GM21723 (cell line): ENCODE measurements around the gene CHD6.
A peak's percentile ranks its signal among the peaks of the same experiment; 100 is the strongest.

Source experiments
- ATAC-seq: cut with Tn5 transposase; IDR thresholded peaks from one replicate; pipeline ENCODE4 v1.9.1; 2021; ENCODE audit warnings: mild to moderate bottlenecking, moderate library complexity; ENCODE audit not compliant: unreplicated experiment

CHD6 gene, protein sequence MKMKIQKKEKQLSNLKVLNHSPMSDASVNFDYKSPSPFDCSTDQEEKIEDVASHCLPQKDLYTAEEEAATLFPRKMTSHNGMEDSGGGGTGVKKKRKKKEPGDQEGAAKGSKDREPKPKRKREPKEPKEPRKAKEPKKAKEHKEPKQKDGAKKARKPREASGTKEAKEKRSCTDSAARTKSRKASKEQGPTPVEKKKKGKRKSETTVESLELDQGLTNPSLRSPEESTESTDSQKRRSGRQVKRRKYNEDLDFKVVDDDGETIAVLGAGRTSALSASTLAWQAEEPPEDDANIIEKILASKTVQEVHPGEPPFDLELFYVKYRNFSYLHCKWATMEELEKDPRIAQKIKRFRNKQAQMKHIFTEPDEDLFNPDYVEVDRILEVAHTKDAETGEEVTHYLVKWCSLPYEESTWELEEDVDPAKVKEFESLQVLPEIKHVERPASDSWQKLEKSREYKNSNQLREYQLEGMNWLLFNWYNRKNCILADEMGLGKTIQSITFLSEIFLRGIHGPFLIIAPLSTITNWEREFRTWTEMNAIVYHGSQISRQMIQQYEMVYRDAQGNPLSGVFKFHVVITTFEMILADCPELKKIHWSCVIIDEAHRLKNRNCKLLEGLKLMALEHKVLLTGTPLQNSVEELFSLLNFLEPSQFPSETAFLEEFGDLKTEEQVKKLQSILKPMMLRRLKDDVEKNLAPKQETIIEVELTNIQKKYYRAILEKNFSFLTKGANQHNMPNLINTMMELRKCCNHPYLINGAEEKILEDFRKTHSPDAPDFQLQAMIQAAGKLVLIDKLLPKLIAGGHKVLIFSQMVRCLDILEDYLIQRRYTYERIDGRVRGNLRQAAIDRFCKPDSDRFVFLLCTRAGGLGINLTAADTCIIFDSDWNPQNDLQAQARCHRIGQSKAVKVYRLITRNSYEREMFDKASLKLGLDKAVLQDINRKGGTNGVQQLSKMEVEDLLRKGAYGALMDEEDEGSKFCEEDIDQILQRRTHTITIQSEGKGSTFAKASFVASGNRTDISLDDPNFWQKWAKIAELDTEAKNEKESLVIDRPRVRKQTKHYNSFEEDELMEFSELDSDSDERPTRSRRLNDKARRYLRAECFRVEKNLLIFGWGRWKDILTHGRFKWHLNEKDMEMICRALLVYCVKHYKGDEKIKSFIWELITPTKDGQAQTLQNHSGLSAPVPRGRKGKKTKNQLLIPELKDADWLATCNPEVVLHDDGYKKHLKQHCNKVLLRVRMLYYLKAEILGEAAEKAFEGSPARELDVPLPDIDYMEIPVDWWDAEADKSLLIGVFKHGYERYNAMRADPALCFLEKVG (N-terminal part only)

DNA sequence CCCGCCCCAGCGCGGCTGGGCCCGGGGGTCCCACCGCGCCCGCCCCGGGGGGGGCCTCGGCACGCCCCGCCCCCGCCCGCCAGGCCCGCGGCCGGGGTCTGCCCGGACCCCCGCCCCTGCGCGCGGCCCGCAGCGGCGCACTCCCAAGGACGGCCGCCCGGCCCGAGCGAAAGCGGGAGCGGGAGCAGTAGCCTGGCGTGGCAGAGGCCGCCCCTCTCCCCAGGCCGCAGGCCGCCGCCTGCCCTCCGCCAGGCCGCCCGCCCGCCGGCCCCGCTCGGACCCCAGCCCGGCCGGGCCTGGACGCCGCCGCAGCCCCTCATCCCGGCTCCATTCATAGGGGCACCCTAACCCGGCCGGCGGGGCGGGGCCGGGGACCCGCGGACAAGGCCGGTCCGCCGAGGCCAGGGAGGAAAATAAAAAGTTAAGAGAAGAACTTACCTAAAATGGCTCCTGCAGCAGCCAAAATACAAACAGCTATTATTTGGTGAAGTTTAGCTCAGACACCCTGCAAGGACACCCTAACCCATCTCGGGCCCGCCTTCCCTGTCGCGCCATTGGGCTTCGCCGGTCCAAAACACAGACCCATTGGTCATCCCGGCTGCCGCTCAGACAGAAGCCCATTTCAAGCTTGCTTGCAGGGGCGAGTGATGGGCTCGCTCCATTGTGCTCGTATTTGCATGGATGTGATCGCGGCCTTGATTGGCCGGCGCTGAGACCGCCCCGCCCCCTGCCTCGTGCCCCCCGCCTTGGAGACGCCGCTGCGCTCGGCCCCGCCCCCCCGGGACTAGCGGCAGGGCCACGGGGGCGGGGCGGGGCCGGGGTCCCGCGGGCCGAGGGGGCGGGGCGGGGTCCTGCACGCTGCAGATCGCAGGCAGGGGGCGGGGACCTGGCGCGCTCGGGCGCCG lies at the start of gene CHD6:
Gene CHD6 (minus strand): TSS at position 476 of the 905 bp plus-strand sequence. CDS start 67,040 bp downstream, outside the sequence.
- peak; percentile 97 for ATAC-seq

DNA sequence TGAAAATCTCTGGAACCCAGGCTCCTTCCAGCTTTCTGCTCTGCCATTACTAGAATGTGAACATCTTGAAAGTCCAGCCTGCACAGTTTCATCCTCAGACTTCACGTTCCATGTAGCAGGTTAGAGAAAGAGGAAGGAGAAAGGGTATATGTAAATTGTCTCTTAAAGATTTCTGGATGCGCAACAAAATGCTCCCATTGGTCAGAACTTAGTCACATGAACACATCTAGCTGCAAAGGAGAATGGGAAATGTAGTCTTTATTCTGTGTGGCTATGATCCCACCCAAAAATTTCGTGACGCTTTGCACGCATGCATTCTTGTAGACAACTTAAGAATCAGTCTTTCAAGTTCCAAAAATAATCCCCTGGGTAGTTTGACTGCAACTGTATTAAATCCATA lies 46.4 kb upstream of the CHD6 start:
- ATAC-seq = peak; percentile 73

DNA sequence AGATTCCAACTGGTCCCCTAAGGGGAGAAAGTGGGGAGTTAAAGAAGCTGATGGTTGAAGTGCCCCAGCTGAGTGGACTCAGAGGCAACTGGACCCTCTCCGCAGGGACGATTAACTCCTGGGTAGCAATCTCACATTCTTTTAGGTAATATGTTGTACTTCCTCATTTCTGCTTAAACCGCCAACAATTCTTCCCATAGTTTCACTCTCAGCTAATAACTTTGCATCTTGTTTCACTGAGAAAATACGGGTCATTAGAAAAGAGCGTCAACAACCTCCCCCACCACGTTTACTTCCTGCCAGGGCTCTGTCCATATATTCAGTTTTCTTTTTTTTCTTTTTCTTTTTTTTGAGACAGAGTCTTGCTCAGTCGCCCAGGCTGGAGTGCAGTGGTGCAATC lies 39.5 kb upstream of the CHD6 start:
- no peak for ATAC-seq

DNA sequence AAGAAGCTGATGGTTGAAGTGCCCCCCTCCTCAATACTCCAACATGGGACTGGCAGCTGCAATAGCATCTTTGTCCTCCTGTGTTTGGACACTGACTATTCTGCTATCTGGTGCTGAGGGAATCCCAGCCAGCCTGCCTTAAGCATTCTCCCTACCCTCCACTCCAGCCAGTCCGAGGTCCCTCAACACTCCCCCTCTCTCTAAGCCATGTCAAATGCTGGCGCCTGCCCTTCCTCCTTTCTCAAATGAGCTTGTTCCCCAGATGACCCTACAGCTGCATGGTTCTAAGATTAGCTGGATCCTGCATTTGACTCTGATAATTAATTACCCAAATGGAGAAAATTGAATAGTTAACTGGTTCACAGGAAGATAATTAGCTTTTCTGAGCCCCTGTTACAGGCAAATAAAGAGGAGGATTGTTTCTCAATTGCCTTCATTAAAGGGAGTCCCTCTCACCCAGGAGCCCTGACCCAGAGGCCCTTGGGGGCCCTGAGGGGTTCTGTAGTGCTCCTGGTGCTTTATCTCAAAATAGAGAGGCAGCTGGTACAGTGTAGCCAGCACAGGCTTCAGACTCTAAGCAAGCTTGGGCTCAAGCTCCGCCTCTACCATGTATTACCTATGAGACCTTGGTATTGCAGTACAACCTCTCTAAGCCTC lies 37.9 kb upstream of the CHD6 start:
- ATAC-seq = no peak

DNA sequence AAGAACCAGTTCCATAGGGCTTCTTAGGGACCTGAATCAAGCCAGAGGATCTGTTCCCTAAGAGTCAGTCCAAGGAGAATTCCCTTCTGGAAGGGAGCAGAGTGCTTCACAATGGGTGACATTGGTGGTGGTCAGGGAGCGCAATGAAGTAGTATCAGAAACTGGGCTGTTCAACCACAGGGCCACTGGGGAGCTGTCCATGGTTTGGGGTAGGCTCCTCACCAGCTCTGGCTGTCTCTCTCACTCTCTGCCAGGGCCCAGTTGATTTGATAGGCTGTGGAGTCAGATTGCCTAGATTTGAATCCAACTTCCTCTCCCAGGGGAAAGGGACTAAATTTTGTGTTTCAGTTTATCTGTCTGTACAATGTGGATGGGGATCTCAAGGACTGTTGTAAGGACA lies 36.7 kb upstream of the CHD6 start:
- ATAC-seq = no peak

DNA sequence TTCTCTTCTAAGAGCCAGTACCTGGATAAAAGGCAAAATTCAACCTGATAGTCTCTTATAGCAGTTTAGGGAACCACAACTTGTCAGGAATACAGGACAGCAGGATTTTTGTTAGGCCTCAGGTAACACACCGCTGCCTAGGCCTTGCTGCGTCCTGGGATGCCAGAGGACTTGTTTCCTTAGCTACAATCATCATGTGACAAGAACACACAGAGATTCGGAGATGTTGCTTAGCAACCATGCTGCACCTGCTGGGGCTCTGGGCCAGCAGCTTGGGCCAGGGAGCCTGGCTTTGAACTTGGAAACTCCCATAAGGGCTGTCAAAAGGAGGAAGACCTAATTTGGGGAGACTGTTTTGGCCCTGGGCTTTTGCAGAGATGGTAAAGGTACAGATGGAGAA lies 36.1 kb upstream of the CHD6 start:
- no peak for ATAC-seq

DNA sequence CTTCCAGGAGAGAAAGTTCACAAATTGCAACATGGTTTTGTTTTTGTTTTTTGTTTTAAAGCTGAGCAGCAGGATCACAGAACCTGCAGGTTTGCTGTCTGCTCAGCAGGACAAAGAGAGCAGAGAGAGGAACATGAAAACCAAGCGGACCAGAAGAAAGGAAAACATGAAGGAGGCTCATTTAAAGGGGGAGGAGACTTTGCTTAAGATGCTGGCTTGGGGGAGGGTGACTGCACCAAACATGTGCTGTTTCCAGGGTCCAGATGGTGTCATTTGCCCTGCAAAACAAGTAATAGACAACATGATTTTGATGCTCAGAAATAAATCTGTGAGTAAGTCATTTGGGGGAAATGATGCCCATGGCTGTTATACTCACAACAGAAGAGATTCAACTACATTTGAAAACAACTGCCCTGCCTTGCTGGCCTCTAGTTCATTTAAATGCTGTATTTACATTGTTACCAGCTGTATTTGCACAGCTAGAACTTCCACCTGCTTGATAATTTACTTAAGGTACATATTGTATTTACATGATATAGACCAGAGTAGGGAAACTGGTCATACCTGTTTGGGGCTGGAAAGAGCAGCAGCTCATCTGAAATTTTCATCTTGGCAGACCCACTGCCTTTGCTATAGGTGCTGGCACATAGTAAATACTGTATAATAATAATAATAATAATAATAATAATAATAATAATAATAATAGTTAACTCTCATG lies 32.2 kb upstream of the CHD6 start:
- no peak for ATAC-seq

DNA sequence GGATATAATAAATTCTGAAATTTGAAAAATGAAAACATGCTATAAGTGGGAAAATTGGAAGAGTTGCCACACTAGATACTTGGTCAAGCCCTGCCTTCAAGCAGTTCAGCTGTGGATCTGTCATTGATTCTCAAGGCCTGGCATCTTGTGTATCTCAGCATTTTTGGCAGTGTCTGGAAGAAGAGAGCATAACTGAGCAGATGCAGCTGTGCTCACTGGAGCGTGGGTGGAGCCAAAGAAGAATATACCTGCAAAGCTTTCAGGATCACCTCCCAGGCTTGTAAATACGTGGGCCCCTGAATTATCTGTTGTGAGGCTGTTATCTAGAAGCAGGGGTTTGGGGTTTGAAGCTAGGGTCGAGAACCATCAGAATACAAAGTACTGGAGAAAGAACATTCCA lies 31.3 kb upstream of the CHD6 start:
- ATAC-seq = no peak

DNA sequence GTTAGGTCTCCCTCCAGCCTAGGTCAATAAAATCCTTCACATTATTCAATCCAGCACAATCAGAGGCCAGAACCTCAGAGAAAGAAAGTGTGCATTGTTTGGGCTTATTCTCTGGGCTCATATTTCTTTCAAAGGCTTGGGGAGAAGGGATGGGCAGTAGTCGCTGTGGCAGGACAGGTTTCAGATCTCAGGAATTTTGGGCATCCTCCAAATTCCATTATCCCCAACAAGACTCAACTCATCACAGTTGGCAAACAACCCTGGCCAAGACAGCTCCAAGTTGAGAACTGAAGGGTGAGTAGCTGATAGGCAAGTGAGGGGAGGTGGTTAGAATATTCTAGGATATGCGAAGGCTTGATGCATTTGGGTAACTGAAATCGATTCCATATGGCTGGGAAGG lies 27.2 kb upstream of the CHD6 start:
- ATAC-seq = no peak

DNA sequence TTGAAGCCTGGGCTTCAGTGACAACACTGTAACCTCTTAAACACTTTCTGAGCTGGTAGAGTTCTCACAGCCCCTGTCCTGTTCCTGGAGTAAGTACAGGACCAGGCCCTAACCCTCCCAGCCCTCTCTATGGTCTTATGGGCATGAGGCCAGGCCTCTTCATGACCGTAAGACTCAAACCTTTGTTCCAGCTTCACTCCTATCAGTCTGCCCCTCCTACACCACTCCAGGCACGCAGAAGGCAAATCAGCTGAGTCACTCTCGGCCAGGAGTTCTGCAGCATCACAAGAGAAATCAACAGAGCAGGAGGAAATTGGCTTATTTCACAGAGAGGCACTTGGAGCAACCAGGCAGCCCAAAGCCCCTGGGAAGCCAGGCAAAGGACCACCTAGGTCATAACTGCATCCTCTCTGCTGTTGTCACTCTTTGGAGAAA lies 25.3 kb upstream of the CHD6 start:
- ATAC-seq = no peak

DNA sequence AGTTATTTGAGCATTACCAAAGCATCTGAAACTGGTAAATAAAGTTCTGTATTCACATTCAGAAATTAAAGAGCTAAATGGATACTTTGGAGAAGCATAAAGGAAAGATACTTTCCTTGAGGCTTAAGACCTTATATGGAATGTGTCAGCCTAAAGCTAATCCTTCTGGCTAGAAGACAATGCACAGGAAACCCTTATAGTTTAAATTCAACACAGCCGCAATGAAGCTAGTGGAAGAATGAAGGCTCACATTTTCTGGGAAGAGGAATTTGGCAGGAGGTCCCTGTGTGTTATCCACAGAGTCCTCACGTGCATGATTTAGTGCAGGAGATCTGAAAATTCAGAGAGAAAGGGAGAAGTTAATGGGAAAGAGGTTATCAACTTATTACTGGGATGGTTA lies 21.5 kb upstream of the CHD6 start:
- no peak for ATAC-seq

DNA sequence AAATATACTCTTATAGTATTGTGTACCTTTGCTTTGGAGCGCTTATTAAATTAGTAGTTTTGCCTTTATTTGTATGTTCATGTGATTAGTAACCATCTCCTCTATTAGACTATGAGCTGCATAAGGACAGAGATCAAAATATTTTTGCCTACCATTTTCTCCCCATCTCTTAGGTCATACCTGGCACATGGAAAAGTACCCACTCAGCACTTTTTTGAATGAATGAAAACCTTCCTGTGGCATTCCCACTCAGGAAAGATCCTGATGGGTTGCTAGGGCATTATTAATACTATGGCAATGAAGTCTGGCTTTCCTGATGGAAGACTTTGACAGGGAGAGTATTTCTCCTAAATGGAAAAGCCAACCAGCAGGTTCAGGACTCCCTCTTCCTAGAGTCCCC lies 20.3 kb upstream of the CHD6 start:
- ATAC-seq = no peak

DNA sequence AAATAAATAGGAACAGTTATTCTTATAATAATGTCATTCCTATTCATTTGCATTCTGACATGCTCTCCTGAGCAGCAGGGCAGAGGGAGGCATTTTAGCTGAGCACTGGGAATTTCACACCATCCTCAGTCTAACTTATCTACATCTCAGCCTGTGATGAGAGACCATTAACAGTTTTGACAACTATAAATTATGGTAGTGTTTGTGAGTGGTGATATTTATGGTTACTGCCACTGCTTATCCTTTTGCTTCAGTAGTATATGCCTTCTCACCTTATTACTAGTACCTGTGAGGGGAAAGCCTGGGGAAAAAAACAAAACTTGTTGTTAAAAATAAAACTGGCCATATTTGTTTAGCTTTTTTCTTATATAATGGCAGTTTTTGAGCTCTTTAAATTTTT lies 17.0 kb upstream of the CHD6 start:
- ATAC-seq = no peak

DNA sequence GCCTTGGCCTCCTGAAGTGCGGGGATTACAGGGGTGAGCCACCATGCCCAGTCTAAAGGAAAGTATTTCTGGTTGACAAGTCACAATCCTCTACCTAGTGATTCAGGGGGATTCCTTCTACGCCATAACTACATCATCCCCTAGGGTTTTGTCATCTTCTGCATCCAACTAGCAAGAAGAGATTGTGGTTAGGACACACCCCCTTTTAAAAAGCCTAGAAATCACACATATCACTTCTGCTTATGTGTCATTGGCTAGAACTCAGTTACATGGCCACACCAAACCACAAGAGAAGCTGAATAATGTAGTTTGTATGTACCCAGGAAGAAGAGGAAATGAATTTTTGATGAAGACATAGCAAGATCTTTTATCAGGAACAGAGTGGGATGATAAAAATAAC lies 14.7 kb upstream of the CHD6 start:
- ATAC-seq = no peak

DNA sequence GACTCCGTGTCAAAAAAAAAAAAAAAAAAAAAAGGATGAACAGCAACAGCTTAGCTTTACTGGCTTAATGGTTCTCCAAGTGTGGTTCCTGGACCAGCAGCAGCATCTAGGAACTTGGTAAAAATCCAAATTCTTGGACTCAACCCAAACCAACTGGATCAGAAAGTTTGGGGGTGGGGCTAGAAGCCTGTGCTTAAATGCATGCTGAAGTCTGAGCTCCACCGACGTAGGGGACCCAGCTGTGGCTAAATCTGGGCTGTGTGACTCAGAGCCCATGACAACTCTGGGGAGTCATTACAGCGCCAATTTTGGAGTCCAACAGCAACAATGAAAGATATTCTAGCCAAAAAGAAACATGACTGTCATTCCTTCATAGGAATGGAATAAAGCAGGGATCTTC lies 13.6 kb upstream of the CHD6 start:
- no peak for ATAC-seq

DNA sequence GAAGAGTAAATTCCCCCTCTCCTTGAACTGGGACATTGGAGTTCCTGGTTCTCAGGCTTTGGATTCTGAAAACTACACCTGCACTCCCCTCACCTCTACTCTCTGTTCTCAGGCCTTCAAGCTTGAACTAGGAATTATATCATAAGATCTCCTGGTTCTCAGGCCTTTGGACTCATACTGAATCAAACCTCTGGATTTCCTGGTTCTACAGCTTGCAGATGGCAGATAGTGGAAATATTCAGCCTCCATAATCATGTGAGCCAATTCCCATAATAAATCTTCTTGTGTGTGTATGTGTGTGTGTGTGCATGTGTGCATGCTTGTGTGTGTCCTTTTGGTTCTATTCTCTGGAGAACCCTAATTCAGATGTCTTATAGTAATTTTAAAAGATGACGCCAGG lies 12.7 kb upstream of the CHD6 start:
- no peak for ATAC-seq

DNA sequence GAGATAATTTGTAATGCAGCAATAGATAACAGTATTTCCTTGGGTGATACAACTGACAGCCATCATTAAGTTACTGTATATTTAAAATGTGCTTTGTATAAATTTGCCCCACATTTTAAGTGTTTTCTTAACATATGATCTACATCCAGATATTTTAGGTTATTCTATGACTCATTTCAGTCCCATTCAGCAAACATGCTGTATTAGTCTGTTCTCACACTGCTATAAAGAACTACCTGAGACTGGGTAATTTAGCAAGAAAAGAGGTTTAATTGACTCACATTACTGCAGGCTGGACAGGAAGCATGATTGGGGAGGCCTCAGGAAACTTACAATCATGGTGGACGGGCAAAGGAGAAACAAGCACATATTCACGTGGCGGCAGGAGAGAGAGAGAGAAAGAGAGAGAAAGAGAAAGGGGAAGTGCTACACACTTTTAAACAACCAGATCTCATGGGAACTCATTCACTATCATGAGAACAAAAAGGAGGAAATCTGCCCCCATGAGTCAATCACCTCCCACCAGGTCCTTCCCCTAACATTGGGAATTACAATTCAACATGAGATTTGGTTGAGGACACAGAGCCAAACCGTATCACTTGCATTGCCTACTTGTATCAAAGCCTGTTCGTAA lies 9.6 kb upstream of the CHD6 start:
- ATAC-seq = no peak

DNA sequence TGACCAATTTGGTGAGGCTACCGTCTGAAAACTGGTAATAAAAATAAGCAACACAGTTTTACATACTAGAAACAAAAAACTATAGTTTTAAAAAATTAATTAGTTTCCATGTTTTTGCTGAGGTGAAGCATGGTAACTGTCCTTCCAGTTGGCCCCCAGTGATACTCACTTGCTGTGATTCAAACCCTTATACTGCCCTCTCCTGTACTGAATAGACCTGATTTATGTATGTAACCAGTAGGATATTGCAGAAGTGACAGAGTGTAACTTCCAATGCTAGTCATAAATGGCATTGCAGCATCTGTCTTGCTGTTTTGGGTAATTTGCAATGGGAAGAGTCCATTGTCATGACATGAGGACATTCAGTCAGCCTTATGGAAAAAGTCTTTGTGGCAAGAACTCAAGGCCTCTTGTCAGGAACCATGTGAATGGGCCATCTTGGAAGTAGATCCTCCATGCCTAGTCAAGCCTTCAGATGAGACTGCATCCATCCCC lies 8.9 kb upstream of the CHD6 start:
- no peak for ATAC-seq
